ENCODE results near the gene SPATA45. TPM values are rescaled to one million over a fixed set of nuclear protein-coding genes. Genes with fewer than 3 reads are reported as not detected.
A peak's percentile ranks its signal among the peaks of the same experiment; 100 is the strongest.

Gene SPATA45
- polyA plus RNA-seq, 1 of the 3 experiments (the other 2 are of a cell fraction) = not detected

- POLR2A ChIA-PET = interaction anchor here (1.0 kb wide), 1 partner anchor 174 kb away, joined by 3 read pairs; the partner anchor contains the start of gene ATF3
- peak; percentile 41 for DNase-seq
- Histone ChIP-seq H3K36me3 (replicated peaks in 1 of 2; ENCODE audit: control insufficient read depth in 1 of 2, insufficient read depth in 2 of 2, low read length in 1 of 2) (peaks cover 41 to 54% of the 10 kb centered on the region in 2 experiments), H3K79me2 (ENCODE audit: insufficient read depth) (peaks cover 13% of the 10 kb centered on the region; the same call in 1 of the 2 replicates), H2AFZ (ENCODE audit: low read depth) (no peak overlapping the region), H3K4me1 (ENCODE audit: control insufficient read depth in 1 of 2, insufficient read depth in 2 of 2, low read depth in 1 of 2, low read length in 1 of 2) (no peaks in the 10 kb centered on the region), H3K9ac (no peak overlapping the region), H3K4me3 (ENCODE audit: low read depth in 2 of 2, low read length in 1 of 2) (no peak overlapping the region; a peak in 1 of 4 replicates), H3K27ac (ENCODE audit: low read depth in 2 of 2, low read length in 1 of 2) (no peak overlapping the region), H4K20me1 (ENCODE audit: insufficient read depth) (no peaks in the 10 kb centered on the region), H3F3A (replicated peaks; ENCODE audit: insufficient read depth) (peaks cover 10% of the 10 kb centered on the region), H3K9me3 (no peaks in the 10 kb centered on the region), H3K9me2 (no peaks in the 10 kb centered on the region), H3K4me2 (no peak overlapping the region), H3K27me3 (ENCODE audit: insufficient read depth) (no peaks in the 10 kb centered on the region)
- TF ChIP-seq PBX3 (IDR thresholded peaks at IDR 0.05) = no peak
- TF ChIP-seq SIN3A (IDR thresholded peaks at IDR 0.05; ENCODE audit: borderline replicate concordance, low read depth, low read length) = no peak
- peak; percentile 79 for TF ChIP-seq RAD21 (IDR thresholded peaks at IDR 0.05; ENCODE audit: low read length)
- no peak for TF ChIP-seq RFX5 (IDR thresholded peaks at IDR 0.05; ENCODE audit: low read length)
- no peak for TF ChIP-seq EP300 (IDR thresholded peaks at IDR 0.05; ENCODE audit: borderline replicate concordance in 1 of 2, low read depth in 1 of 2, low read length in 1 of 2)
- peak; percentile 38; the same call in 1 of the 2 replicates for TF ChIP-seq SMC3 (IDR thresholded peaks at IDR 0.05; ENCODE audit: low read depth, low read length)
- TF ChIP-seq MXI1 (IDR thresholded peaks at IDR 0.05; ENCODE audit: low read depth, low read length) = no peak
- TF ChIP-seq RXRA (IDR thresholded peaks at IDR 0.05; ENCODE audit: borderline replicate concordance, low read depth) = no peak
- TF ChIP-seq JUND (IDR thresholded peaks at IDR 0.05) = no peak
- no peak for TF ChIP-seq MAX (IDR thresholded peaks at IDR 0.05; ENCODE audit: low read depth)
- no peak for TF ChIP-seq POLR2AphosphoS5 (IDR thresholded peaks at IDR 0.05; ENCODE audit: low read depth, low read length)
- TF ChIP-seq CTCF (IDR thresholded peaks at IDR 0.05) = peak; percentile 74
- 89% methylated on average over 3 of the region's 3 CpGs for WGBS (ENCODE audit: low lambda C conversion rate)
- CTCF ChIA-PET = interaction anchor here (0.5 to 3.0 kb wide), 31 partner anchors 8 to 327 kb away, joined by 3 to 22 read pairs (median 4); partner anchors contain the start of genes ATF3, NSL1 and TATDN3
Measured at GRCh38 chr1:212782422-212783154, 64.9 kb downstream of the SPATA45 start.

GRCh38 chr1:212781225-212781624, 66.2 kb downstream of the SPATA45 start:
- H3F3A ChIP-seq (replicated peaks; ENCODE audit: insufficient read depth) = peaks cover 10% of the 10 kb centered on the region
- ChIA-PET CTCF (interaction anchor here (0.9 to 3.0 kb wide), 17 partner anchors 8 to 328 kb away, joined by 3 to 22 read pairs (median 5); partner anchors contain the start of genes NSL1 and TATDN3), POLR2A (interaction anchor here (1.0 kb wide), 1 partner anchor 173 kb away, joined by 3 read pairs; the partner anchor contains the start of gene ATF3)
- H3K9me3 ChIP-seq = no peaks in the 10 kb centered on the region
- H3K27me3 ChIP-seq (ENCODE audit: insufficient read depth) = no peaks in the 10 kb centered on the region
- H3K79me2 ChIP-seq (ENCODE audit: insufficient read depth) = no peaks in the 10 kb centered on the region
- 93% methylated on average over 2 of the region's 2 CpGs for WGBS (ENCODE audit: low lambda C conversion rate)
- no peaks in the 10 kb centered on the region for H3K4me1 ChIP-seq (ENCODE audit: control insufficient read depth in 1 of 2, insufficient read depth in 2 of 2, low read depth in 1 of 2, low read length in 1 of 2)
- H4K20me1 ChIP-seq (ENCODE audit: insufficient read depth) = no peaks in the 10 kb centered on the region
- peaks cover 45 to 50% of the 10 kb centered on the region in 2 experiments for H3K36me3 ChIP-seq (replicated peaks in 1 of 2; ENCODE audit: control insufficient read depth in 1 of 2, insufficient read depth in 2 of 2, low read length in 1 of 2)
- H3K9ac ChIP-seq = no peak overlapping the region
- no peak for DNase-seq
- H3K4me2 ChIP-seq = no peak overlapping the region
- H3K27ac ChIP-seq (ENCODE audit: low read depth in 2 of 2, low read length in 1 of 2) = no peak overlapping the region
- no peak overlapping the region for H3K4me3 ChIP-seq (ENCODE audit: low read depth in 2 of 2, low read length in 1 of 2)
- H2AFZ ChIP-seq (ENCODE audit: low read depth) = no peak overlapping the region
- H3K9me2 ChIP-seq = no peaks in the 10 kb centered on the region
- no peak for TF ChIP-seq MAX (IDR thresholded peaks at IDR 0.05; ENCODE audit: low read depth)
- TF ChIP-seq GATA2 (CRISPR knock-in tag; IDR thresholded peaks at IDR 0.05) = no peak
- no peak for TF ChIP-seq SIN3A (IDR thresholded peaks at IDR 0.05; ENCODE audit: borderline replicate concordance, low read depth, low read length)
- TF ChIP-seq RXRA (IDR thresholded peaks at IDR 0.05; ENCODE audit: borderline replicate concordance, low read depth) = no peak
- TF ChIP-seq CHD2 (IDR thresholded peaks at IDR 0.05; ENCODE audit: low read length, partially characterized antibody) = no peak
- TF ChIP-seq IRF3 (IDR thresholded peaks at IDR 0.05; ENCODE audit: low read depth, low read length) = no peak
- TF ChIP-seq RCOR1 (IDR thresholded peaks at IDR 0.05; ENCODE audit: low read length) = no peak
- TF ChIP-seq TEAD4 (IDR thresholded peaks at IDR 0.05; ENCODE audit: borderline replicate concordance, insufficient read depth) = no peak
